ENCODE results near the gene INPP5B. TPM values are rescaled to one million over a fixed set of nuclear protein-coding genes. Genes with fewer than 3 reads are reported as not detected.
A peak's percentile ranks its signal among the peaks of the same experiment; 100 is the strongest.
"Not testable (repeated sequence)": the region's sequence is repeated elsewhere in the genome, so short reads cannot be mapped to it uniquely, and the experiment has no call there.

INPP5B gene
- polyA plus RNA-seq, 1 donor = 18.8 TPM

DNA sequence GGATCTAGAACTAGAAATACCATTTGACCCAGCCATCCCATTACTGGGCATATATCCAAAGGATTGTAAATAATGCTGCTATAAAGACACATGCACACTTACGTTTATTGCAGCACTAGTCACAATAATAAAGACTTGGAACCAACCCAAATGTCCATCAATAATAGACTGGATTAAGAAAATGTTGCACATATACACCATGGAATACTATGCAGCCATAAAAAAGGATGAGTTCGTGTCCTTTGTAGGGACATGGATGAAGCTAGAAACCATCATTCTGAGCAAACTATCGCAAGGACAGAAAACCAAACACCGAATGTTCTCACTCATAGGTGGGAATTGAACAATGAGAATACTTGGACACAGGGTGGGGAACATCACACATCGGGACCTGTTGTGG, 26.8 kb upstream of the INPP5B start:
- H3K4me3 ChIP-seq (ENCODE audit: low read length); DNase-seq; H3K27ac ChIP-seq (ENCODE audit: low read length); H3K9me3 ChIP-seq (ENCODE audit: control insufficient read depth, low read depth, low read length); H3K4me1 ChIP-seq (ENCODE audit: control insufficient read depth, insufficient read depth, low read length); H3K27me3 ChIP-seq (ENCODE audit: control insufficient read depth, insufficient read depth, low read length): not testable (repeated sequence)
- WGBS (ENCODE audit: insufficient coverage, low lambda C conversion rate) = no CpG with 5 or more reads among the region's 5 CpGs
- peaks cover 43% of the 10 kb centered on the region for H3K36me3 ChIP-seq (ENCODE audit: control insufficient read depth, insufficient read depth, low read length)

- Histone ChIP-seq H3K9me3 (ENCODE audit: control insufficient read depth, low read depth, low read length) (no peaks in the 10 kb centered on the region), H3K27ac (ENCODE audit: low read length) (no peak overlapping the region), H3K4me3 (ENCODE audit: low read length) (no peak overlapping the region), H3K4me1 (ENCODE audit: control insufficient read depth, insufficient read depth, low read length) (no peaks in the 10 kb centered on the region), H3K27me3 (ENCODE audit: control insufficient read depth, insufficient read depth, low read length) (no peaks in the 10 kb centered on the region), H3K36me3 (ENCODE audit: control insufficient read depth, insufficient read depth, low read length) (peaks cover 51% of the 10 kb centered on the region)
- no CpG with 5 or more reads among the region's 4 CpGs for WGBS (ENCODE audit: insufficient coverage, low lambda C conversion rate)
- DNase-seq = no peak
Observed at GRCh38 chr1:37965301-37965700, 18.4 kb upstream of the INPP5B start.

DNA sequence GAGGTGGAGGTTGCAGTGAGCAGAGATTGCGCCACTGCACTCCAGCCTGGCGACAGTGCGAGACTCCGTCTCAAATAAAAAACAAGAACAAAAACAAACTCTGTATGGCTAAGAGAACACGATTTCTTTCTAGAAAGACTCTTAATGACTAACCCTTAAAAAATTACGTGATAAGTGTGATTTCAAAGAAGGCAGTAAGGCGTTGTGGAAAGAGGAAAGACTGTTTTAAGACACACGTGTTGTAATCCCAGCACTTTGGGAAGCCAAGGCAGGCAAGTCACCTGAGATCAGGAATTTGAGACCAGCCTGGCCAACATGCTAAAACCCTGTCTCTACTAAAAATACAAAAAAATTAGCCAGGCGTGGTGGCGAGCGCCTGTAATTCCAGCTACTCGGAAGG, 17.3 kb upstream of the INPP5B start:
- DNase-seq; H3K4me1 ChIP-seq (ENCODE audit: control insufficient read depth, insufficient read depth, low read length); H3K27me3 ChIP-seq (ENCODE audit: control insufficient read depth, insufficient read depth, low read length); H3K27ac ChIP-seq (ENCODE audit: low read length); H3K9me3 ChIP-seq (ENCODE audit: control insufficient read depth, low read depth, low read length); H3K4me3 ChIP-seq (ENCODE audit: low read length): not testable (repeated sequence)
- 100% methylated on average over 1 of the region's 12 CpGs for WGBS (ENCODE audit: insufficient coverage, low lambda C conversion rate)
- H3K36me3 ChIP-seq (ENCODE audit: control insufficient read depth, insufficient read depth, low read length) = peaks cover 53% of the 10 kb centered on the region

GRCh38 chr1:37958690-37959089, 11.8 kb upstream of the INPP5B start:
- H3K9me3 ChIP-seq (ENCODE audit: control insufficient read depth, low read depth, low read length) = no peaks in the 10 kb centered on the region
- H3K27me3 ChIP-seq (ENCODE audit: control insufficient read depth, insufficient read depth, low read length) = no peaks in the 10 kb centered on the region
- no peak for DNase-seq
- H3K36me3 ChIP-seq (ENCODE audit: control insufficient read depth, insufficient read depth, low read length) = peaks cover 44% of the 10 kb centered on the region
- H3K27ac ChIP-seq (ENCODE audit: low read length) = no peak overlapping the region
- H3K4me1 ChIP-seq (ENCODE audit: control insufficient read depth, insufficient read depth, low read length) = peaks cover 16% of the 10 kb centered on the region
- H3K4me3 ChIP-seq (ENCODE audit: low read length) = no peak overlapping the region
- 83% methylated on average over 1 of the region's 2 CpGs for WGBS (ENCODE audit: insufficient coverage, low lambda C conversion rate)

DNA sequence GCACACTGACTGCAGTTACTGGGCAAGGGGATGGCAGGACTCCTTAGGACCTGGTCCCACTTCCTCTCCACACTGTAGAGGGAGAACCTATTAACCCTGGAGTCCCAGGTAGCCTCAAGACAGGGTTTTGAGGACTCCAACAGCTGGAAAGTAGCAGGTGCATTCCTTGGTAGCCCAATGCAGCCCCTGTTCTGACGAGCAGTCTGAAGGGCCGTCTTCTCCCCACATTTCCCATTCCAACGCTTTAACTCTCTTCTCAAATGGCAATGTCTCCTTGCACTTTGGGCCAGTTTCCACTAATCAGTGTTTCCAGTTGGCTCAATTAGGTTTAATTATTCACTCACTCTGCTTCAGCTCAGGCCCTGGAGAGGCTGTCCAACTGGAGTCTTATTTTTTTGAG, 8.8 kb upstream of the INPP5B start:
- DNase-seq = peak in 1 of 2 donors; percentile 54
- H3K27me3 ChIP-seq (ENCODE audit: control insufficient read depth, insufficient read depth, low read length) = no peaks in the 10 kb centered on the region
- peaks cover 16% of the 10 kb centered on the region for H3K4me1 ChIP-seq (ENCODE audit: control insufficient read depth, insufficient read depth, low read length)
- WGBS (ENCODE audit: insufficient coverage, low lambda C conversion rate) = no CpG with 5 or more reads among the region's 3 CpGs
- peaks cover 32% of the 10 kb centered on the region for H3K36me3 ChIP-seq (ENCODE audit: control insufficient read depth, insufficient read depth, low read length)
- H3K9me3 ChIP-seq (ENCODE audit: control insufficient read depth, low read depth, low read length) = no peaks in the 10 kb centered on the region
- peak overlapping the region; percentile 30 for H3K27ac ChIP-seq (ENCODE audit: low read length)
- H3K4me3 ChIP-seq (ENCODE audit: low read length) = no peak overlapping the region

GRCh38 chr1:37954316-37954971, 7.6 kb upstream of the INPP5B start:
- Histone ChIP-seq H3K36me3 (ENCODE audit: control insufficient read depth, insufficient read depth, low read length) (peaks cover 23% of the 10 kb centered on the region), H3K27me3 (ENCODE audit: control insufficient read depth, insufficient read depth, low read length) (no peaks in the 10 kb centered on the region), H3K27ac (ENCODE audit: low read length) (no peak overlapping the region), H3K4me1 (ENCODE audit: control insufficient read depth, insufficient read depth, low read length) (peaks cover 16% of the 10 kb centered on the region), H3K4me3 (ENCODE audit: low read length) (no peak overlapping the region), H3K9me3 (ENCODE audit: control insufficient read depth, low read depth, low read length) (no peaks in the 10 kb centered on the region)
- peak in 1 of 2 donors; percentile 31 for DNase-seq
- WGBS (ENCODE audit: insufficient coverage, low lambda C conversion rate) = 0% methylated on average over 1 of the region's 3 CpGs

DNA sequence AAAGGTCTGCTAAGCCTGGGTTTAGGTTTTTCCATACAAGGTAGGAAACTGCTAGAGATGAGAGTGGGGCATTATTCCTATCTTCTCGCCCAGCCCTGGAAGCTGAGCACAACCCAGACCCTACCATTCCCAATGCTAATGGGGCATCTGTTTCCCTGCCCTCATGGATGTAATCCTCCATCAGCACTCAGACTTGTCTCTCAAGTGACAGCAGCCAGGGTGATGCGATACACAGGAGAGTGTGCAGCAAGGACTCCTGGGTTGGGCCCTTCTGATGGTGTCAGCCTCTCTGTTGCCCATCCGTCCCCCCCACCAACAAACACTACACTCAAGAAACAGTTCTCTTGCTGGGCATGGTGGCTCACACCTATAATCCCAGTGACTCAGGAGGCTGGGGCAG, 5.9 kb upstream of the INPP5B start:
- Histone ChIP-seq H3K4me3 (ENCODE audit: low read length) (no peak overlapping the region), H3K4me1 (ENCODE audit: control insufficient read depth, insufficient read depth, low read length) (peaks cover 16% of the 10 kb centered on the region), H3K27me3 (ENCODE audit: control insufficient read depth, insufficient read depth, low read length) (no peaks in the 10 kb centered on the region), H3K9me3 (ENCODE audit: control insufficient read depth, low read depth, low read length) (no peaks in the 10 kb centered on the region), H3K27ac (ENCODE audit: low read length) (no peak overlapping the region), H3K36me3 (ENCODE audit: control insufficient read depth, insufficient read depth, low read length) (peaks cover 8% of the 10 kb centered on the region)
- WGBS (ENCODE audit: insufficient coverage, low lambda C conversion rate) = no CpG with 5 or more reads among the region's 3 CpGs
- no peak for DNase-seq

- peaks cover under 1% of the 10 kb centered on the region for H3K36me3 ChIP-seq (ENCODE audit: control insufficient read depth, insufficient read depth, low read length)
- no peak overlapping the region for H3K27ac ChIP-seq (ENCODE audit: low read length)
- WGBS (ENCODE audit: insufficient coverage, low lambda C conversion rate) = 100% methylated on average over 1 of the region's 4 CpGs
- no peak for DNase-seq
- no peak overlapping the region for H3K4me3 ChIP-seq (ENCODE audit: low read length)
- peaks cover 19% of the 10 kb centered on the region for H3K4me1 ChIP-seq (ENCODE audit: control insufficient read depth, insufficient read depth, low read length)
- no peaks in the 10 kb centered on the region for H3K9me3 ChIP-seq (ENCODE audit: control insufficient read depth, low read depth, low read length)
- no peaks in the 10 kb centered on the region for H3K27me3 ChIP-seq (ENCODE audit: control insufficient read depth, insufficient read depth, low read length)
Observed at GRCh38 chr1:37951783-37952624, 5.2 kb upstream of the INPP5B start.

GRCh38 chr1:37951041-37951782, 4.4 kb upstream of the INPP5B start:
- H3K4me3 ChIP-seq (ENCODE audit: low read length) = no peak overlapping the region
- H3K27ac ChIP-seq (ENCODE audit: low read length) = no peak overlapping the region
- no peaks in the 10 kb centered on the region for H3K27me3 ChIP-seq (ENCODE audit: control insufficient read depth, insufficient read depth, low read length)
- no peaks in the 10 kb centered on the region for H3K9me3 ChIP-seq (ENCODE audit: control insufficient read depth, low read depth, low read length)
- peaks cover 19% of the 10 kb centered on the region for H3K4me1 ChIP-seq (ENCODE audit: control insufficient read depth, insufficient read depth, low read length)
- no peaks in the 10 kb centered on the region for H3K36me3 ChIP-seq (ENCODE audit: control insufficient read depth, insufficient read depth, low read length)
- 100% methylated on average over 2 of the region's 11 CpGs for WGBS (ENCODE audit: insufficient coverage, low lambda C conversion rate)
- no peak for DNase-seq

GRCh38 chr1:37949524-37950152, 2.8 kb upstream of the INPP5B start:
- Histone ChIP-seq H3K4me3 (ENCODE audit: low read length) (no peak overlapping the region), H3K36me3 (ENCODE audit: control insufficient read depth, insufficient read depth, low read length) (no peaks in the 10 kb centered on the region), H3K4me1 (ENCODE audit: control insufficient read depth, insufficient read depth, low read length) (peaks cover 22% of the 10 kb centered on the region), H3K27ac (ENCODE audit: low read length) (no peak overlapping the region), H3K9me3 (ENCODE audit: control insufficient read depth, low read depth, low read length) (no peaks in the 10 kb centered on the region), H3K27me3 (ENCODE audit: control insufficient read depth, insufficient read depth, low read length) (no peaks in the 10 kb centered on the region)
- DNase-seq = no peak
- WGBS (ENCODE audit: insufficient coverage, low lambda C conversion rate) = no CpG with 5 or more reads among the region's 6 CpGs
